Liver (tissue), 9 donors: Measurements from ENCODE around the gene HRC. TPM values are rescaled to one million over a fixed set of nuclear protein-coding genes. Genes with fewer than 3 reads are reported as not detected.
A peak's percentile ranks its signal among the peaks of the same experiment; 100 is the strongest.

Experiments
- DNase-seq: peaks from one replicate; pipeline ENCODE4 v3.0.0-alpha.2; 2017; ENCODE audit warnings: low spot score
- H3K27ac ChIP-seq, 2 donors: one replicate each; pipeline ENCODE4 v1.7.0; 2013; ENCODE audit warnings: inconsistent platforms in 2 of 2, low read length in 2 of 2, control low read depth in 1 of 2, low read depth in 1 of 2, mild to moderate bottlenecking in 1 of 2
- H3K27me3 ChIP-seq, 4 donors: one replicate each; pipeline versions ENCODE4 v1.6.1 to v1.7.0; 2013; ENCODE audit warnings: low read length in 3 of 4, inconsistent platforms in 1 of 4, mild to moderate bottlenecking in 1 of 4, moderate library complexity in 1 of 4; ENCODE audit not compliant: control insufficient read depth in 4 of 4, insufficient read depth in 4 of 4
- H3K36me3 ChIP-seq, 4 donors: one replicate each; pipeline versions ENCODE4 v1.6.1 to v1.7.0; 2013; ENCODE audit warnings: low read length in 3 of 4, mild to moderate bottlenecking in 3 of 4, low read depth in 1 of 4, moderate library complexity in 1 of 4; ENCODE audit not compliant: control insufficient read depth in 4 of 4, insufficient read depth in 3 of 4
- H3K4me1 ChIP-seq, 4 donors: one replicate each; pipeline versions ENCODE4 v1.6.1 to v1.7.0; 2013; ENCODE audit warnings: low read length in 3 of 4, mild to moderate bottlenecking in 3 of 4, moderate library complexity in 1 of 4; ENCODE audit not compliant: control insufficient read depth in 4 of 4, insufficient read depth in 4 of 4
- H3K4me3 ChIP-seq, 3 donors: one replicate each; pipeline versions ENCODE4 v1.6.1 to v1.7.0; 2013; ENCODE audit warnings: low read length in 3 of 3, control low read depth in 1 of 3, low read depth in 1 of 3, mild to moderate bottlenecking in 1 of 3
- H3K9ac ChIP-seq, 2 donors: one replicate each; pipeline ENCODE4 v1.7.0; 2013; ENCODE audit warnings: low read length in 2 of 2, mild to moderate bottlenecking in 2 of 2, moderate library complexity in 2 of 2, control low read depth in 1 of 2, low read depth in 1 of 2
- H3K9me3 ChIP-seq, 4 donors: one replicate each; pipeline versions ENCODE4 v1.6.1 to v1.7.0; 2013; ENCODE audit warnings: low read length in 3 of 4; ENCODE audit not compliant: control insufficient read depth in 4 of 4
- EGR1 ChIP-seq, 2 donors: IDR thresholded peaks; 2 replicates each; pipeline ENCODE4 v1.6.1; 2016 to 2018; ENCODE audit warnings: antibody characterized with exemption in 2 of 2, low read depth in 2 of 2
- FOXA1 ChIP-seq: IDR thresholded peaks from 2 replicates; pipeline ENCODE4 v1.6.1; 2016; ENCODE audit warnings: antibody characterized with exemption
- FOXA2 ChIP-seq: IDR thresholded peaks from 2 replicates; pipeline ENCODE4 v1.6.1; 2016; ENCODE audit warnings: antibody characterized with exemption
- GABPA ChIP-seq, 2 donors: IDR thresholded peaks in 1 of 2; conservative IDR thresholded peaks in 1 of 2; 2 replicates each; pipeline ENCODE4 v1.6.1; 2016; ENCODE audit warnings: antibody characterized with exemption in 2 of 2, mild to moderate bottlenecking in 1 of 2, moderate library complexity in 1 of 2
- HNF4A ChIP-seq, 2 donors: conservative IDR thresholded peaks; 2 replicates each; pipeline ENCODE4 v1.6.1; 2016; ENCODE audit warnings: antibody characterized with exemption in 2 of 2, mild to moderate bottlenecking in 2 of 2
- HNF4G ChIP-seq: IDR thresholded peaks from 2 replicates; pipeline ENCODE4 v1.6.1; 2016; ENCODE audit warnings: antibody characterized with exemption
- JUND ChIP-seq, 2 donors: IDR thresholded peaks; 2 replicates each; pipeline ENCODE4 v1.6.1; 2016; ENCODE audit warnings: antibody characterized with exemption in 2 of 2
- NR2F2 ChIP-seq: IDR thresholded peaks from 2 replicates; pipeline ENCODE4 v1.6.1; 2016; ENCODE audit warnings: antibody characterized with exemption
- RAD21 ChIP-seq, 2 donors: IDR thresholded peaks; 2 replicates each; pipeline ENCODE4 v1.6.1; 2016; ENCODE audit warnings: antibody characterized with exemption in 2 of 2, mild to moderate bottlenecking in 2 of 2
- RXRA ChIP-seq, 2 donors: IDR thresholded peaks; 2 replicates each; pipeline ENCODE4 v1.6.1; 2017 to 2018; ENCODE audit warnings: antibody characterized with exemption in 2 of 2, mild to moderate bottlenecking in 1 of 2
- SP1 ChIP-seq: IDR thresholded peaks from 2 replicates; pipeline ENCODE4 v1.6.1; 2018; ENCODE audit warnings: antibody characterized with exemption, mild to moderate bottlenecking
- TAF1 ChIP-seq: conservative IDR thresholded peaks from 2 replicates; pipeline ENCODE4 v1.6.1; 2016; ENCODE audit warnings: antibody characterized with exemption, mild to moderate bottlenecking
- YY1 ChIP-seq: IDR thresholded peaks from 2 replicates; pipeline ENCODE4 v1.6.1; 2016; ENCODE audit warnings: antibody characterized with exemption, mild to moderate bottlenecking
- WGBS: extraction: QIAGEN DNeasy Blood & Tissue Kit; methylation state at CpG from one replicate; pipeline ENCODE4 v1.1.7; 2013; 5-methylcytosine and 5-hydroxymethylcytosine counted together
- polyA plus RNA-seq, 2 donors: library from polyadenylated mRNA; stranded (reverse) in 1 of 2; unstranded in 1 of 2; fragments of 200-250 nt in 1 of 2; fragments of >200 nt in 1 of 2; fragmentation: Nextera tagmentation in 1 of 2; extraction: Ambion mirVana in 1 of 2; gene quantifications; one replicate each; pipeline versions ENCODE4 v1.2.1 to v1.2.3, GENCODE V29; 2013 to 2015
- total RNA-seq, 2 donors: library from RNA; depleted of rRNA; stranded (reverse); fragments of >200 nt; gene quantifications; one replicate each; pipeline ENCODE4 v1.2.3, GENCODE V29; 2014
- TF ChIP-seq, protein P1 (sequence below): IDR thresholded peaks from 2 replicates; pipeline ENCODE4 v1.6.1; 2016; ENCODE audit warnings: antibody characterized with exemption, mild to moderate bottlenecking
- TF ChIP-seq, protein P2 (sequence below): IDR thresholded peaks from 2 replicates; pipeline ENCODE4 v1.6.1; 2016; ENCODE audit warnings: antibody characterized with exemption
- TF ChIP-seq, protein P3 (sequence below): fragments of 150-350 bp; IDR thresholded peaks from 2 replicates; pipeline ENCODE4 v1.5.1; 2017; ENCODE audit warnings: improper control_type of control experiment, low read depth, low read length; ENCODE audit not compliant: missing input control
- TF ChIP-seq, protein P4 (sequence below): IDR thresholded peaks from 2 replicates; pipeline ENCODE4 v1.6.1; 2016; ENCODE audit warnings: antibody characterized with exemption
- TF ChIP-seq, protein P5 (sequence below): IDR thresholded peaks from 2 replicates; pipeline ENCODE4 v1.6.1; 2016; ENCODE audit warnings: antibody characterized with exemption
- donor health status: healthy.
- donor health status: healthy.
- donor health status: healthy.
- donor health status: healthy.
- donor health status: healthy.

Gene HRC
- total and polyA plus RNA-seq, 4 donors: 0.25 to 1.2 (median 0.84) TPM

DNA sequence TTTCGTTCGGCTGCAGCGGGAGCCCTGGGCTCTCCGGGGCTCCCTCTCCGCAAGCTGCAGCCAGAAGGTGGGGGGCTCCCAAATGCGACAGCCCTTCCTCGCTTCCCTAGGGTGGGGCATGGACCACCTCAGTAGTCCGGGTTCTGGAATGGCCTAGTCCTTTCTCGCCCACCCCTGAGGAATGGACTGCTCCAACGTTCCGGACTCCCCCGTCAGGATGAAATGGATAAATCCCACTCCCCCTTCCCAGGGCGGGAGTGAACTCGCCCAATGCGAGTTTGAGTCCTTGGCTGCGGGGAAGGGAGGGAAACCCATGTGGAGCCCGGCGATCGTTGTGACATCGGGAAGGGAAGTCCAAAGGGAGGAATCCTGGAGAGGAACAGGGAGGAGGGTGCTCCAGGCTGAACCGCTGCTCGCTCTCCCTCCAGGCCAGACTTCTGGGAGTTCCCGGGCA lies 5.5 kb downstream of the HRC start:
- H3K36me3 ChIP-seq: no peaks in the 10 kb centered on the region
- DNase-seq: peak; percentile 70
- peaks cover 0 to 29% (median 17%) of the 10 kb centered on the region in 4 donors for H3K4me1 ChIP-seq
- no peaks in the 10 kb centered on the region for H3K9me3 ChIP-seq
- under 1% methylated on average over 23 of the region's 23 CpGs for WGBS
- H3K9ac ChIP-seq: peak overlapping the region; percentile 55 to 86
- H3K27ac ChIP-seq: peak overlapping the region; percentile 80 to 93
- peak overlapping the region; percentile 55 to 92 (median 89) for H3K4me3 ChIP-seq
- peak; percentile 8 for TF ChIP-seq NR2F2
- no peak for TF ChIP-seq FOXA1
- no peak for TF ChIP-seq RXRA (IDR thresholded peaks at IDR 0.05)
- no peak for TF ChIP-seq SP1
- no peak for TF ChIP-seq HNF4A (conservative IDR thresholded peaks at IDR 0.05)
- no peak for TF ChIP-seq GABPA (IDR thresholded peaks at IDR 0.05 in 1 of 2, conservative IDR thresholded peaks at IDR 0.05 in 1 of 2)
- TF ChIP-seq TAF1: no peak
- no peak for TF ChIP-seq RAD21 (IDR thresholded peaks at IDR 0.05)
- TF ChIP-seq, protein P1, sequence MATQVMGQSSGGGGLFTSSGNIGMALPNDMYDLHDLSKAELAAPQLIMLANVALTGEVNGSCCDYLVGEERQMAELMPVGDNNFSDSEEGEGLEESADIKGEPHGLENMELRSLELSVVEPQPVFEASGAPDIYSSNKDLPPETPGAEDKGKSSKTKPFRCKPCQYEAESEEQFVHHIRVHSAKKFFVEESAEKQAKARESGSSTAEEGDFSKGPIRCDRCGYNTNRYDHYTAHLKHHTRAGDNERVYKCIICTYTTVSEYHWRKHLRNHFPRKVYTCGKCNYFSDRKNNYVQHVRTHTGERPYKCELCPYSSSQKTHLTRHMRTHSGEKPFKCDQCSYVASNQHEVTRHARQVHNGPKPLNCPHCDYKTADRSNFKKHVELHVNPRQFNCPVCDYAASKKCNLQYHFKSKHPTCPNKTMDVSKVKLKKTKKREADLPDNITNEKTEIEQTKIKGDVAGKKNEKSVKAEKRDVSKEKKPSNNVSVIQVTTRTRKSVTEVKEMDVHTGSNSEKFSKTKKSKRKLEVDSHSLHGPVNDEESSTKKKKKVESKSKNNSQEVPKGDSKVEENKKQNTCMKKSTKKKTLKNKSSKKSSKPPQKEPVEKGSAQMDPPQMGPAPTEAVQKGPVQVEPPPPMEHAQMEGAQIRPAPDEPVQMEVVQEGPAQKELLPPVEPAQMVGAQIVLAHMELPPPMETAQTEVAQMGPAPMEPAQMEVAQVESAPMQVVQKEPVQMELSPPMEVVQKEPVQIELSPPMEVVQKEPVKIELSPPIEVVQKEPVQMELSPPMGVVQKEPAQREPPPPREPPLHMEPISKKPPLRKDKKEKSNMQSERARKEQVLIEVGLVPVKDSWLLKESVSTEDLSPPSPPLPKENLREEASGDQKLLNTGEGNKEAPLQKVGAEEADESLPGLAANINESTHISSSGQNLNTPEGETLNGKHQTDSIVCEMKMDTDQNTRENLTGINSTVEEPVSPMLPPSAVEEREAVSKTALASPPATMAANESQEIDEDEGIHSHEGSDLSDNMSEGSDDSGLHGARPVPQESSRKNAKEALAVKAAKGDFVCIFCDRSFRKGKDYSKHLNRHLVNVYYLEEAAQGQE: peak; percentile 41
- TF ChIP-seq JUND (IDR thresholded peaks at IDR 0.05): peak in 1 of 2 donors; percentile 30
- TF ChIP-seq, protein P2, sequence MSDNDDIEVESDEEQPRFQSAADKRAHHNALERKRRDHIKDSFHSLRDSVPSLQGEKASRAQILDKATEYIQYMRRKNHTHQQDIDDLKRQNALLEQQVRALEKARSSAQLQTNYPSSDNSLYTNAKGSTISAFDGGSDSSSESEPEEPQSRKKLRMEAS: no peak
- TF ChIP-seq YY1: no peak
- TF ChIP-seq EGR1 (IDR thresholded peaks at IDR 0.05; ENCODE audit: low read depth in 2 of 2): peak in 1 of 2 donors; percentile 13
- H3K27me3 ChIP-seq: no peaks in the 10 kb centered on the region

DNA sequence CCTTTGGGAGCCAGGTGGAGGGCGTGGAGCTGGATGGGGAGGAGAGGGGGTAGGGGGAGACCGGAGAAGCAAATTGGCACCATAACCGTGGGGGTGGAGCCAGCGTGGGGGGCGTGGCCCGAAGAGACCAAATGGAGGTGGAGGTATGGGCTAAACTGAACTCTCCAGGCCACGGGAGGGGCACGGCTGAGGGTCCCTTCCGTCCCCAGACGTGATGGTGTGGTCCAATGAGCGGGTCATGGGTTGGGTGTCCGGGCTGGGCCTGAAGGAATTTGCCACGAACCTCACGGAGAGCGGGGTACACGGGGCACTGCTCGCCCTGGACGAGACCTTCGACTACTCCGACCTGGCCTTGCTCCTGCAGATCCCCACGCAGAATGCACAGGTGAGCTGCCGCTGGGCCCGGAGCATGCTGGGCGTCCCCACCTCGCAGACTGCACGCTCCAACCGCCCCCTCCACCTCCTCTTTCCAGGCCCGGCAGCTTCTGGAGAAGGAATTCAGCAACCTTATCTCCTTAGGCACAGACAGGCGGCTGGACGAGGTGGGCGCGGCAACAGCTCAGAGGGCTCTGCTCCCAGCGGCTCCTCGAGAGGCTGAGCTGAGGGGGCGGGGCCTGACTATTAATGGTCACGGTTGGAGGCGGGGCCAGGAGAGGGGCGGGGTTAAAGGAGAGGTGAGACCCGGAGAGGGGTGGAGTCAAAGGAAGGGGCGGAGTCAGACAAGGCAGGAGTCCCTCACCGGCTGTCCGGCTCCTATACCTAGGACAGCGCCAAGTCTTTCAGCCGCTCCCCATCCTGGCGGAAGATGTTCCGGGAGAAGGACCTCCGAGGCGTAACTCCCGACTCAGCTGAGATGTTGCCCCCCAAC lies 6.2 kb downstream of the HRC start:
- peak; percentile 100 for DNase-seq
- Histone ChIP-seq H3K27me3 (no peaks in the 10 kb centered on the region), H3K9ac (peak overlapping the region; percentile 55 to 86), H3K4me1 (peaks cover 0 to 29% (median 17%) of the 10 kb centered on the region in 4 donors), H3K27ac (peak overlapping the region; percentile 80 to 93), H3K36me3 (no peaks in the 10 kb centered on the region), H3K4me3 (peak overlapping the region; percentile 55 to 92 (median 89)), H3K9me3 (no peaks in the 10 kb centered on the region)
- 5% methylated on average over 49 of the region's 49 CpGs for WGBS
- TF ChIP-seq TAF1 (no peak), HNF4A (conservative IDR thresholded peaks at IDR 0.05) (no peak), FOXA1 (no peak), RXRA (IDR thresholded peaks at IDR 0.05) (no peak), GABPA (IDR thresholded peaks at IDR 0.05 in 1 of 2, conservative IDR thresholded peaks at IDR 0.05 in 1 of 2) (no peak), FOXA2 (no peak), YY1 (no peak), NR2F2 (no peak), SP1 (no peak), HNF4G (no peak), RAD21 (IDR thresholded peaks at IDR 0.05) (peak in 1 of 2 donors; percentile 9)
- TF ChIP-seq, protein P3, sequence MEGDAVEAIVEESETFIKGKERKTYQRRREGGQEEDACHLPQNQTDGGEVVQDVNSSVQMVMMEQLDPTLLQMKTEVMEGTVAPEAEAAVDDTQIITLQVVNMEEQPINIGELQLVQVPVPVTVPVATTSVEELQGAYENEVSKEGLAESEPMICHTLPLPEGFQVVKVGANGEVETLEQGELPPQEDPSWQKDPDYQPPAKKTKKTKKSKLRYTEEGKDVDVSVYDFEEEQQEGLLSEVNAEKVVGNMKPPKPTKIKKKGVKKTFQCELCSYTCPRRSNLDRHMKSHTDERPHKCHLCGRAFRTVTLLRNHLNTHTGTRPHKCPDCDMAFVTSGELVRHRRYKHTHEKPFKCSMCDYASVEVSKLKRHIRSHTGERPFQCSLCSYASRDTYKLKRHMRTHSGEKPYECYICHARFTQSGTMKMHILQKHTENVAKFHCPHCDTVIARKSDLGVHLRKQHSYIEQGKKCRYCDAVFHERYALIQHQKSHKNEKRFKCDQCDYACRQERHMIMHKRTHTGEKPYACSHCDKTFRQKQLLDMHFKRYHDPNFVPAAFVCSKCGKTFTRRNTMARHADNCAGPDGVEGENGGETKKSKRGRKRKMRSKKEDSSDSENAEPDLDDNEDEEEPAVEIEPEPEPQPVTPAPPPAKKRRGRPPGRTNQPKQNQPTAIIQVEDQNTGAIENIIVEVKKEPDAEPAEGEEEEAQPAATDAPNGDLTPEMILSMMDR: no peak
- TF ChIP-seq, protein P4, sequence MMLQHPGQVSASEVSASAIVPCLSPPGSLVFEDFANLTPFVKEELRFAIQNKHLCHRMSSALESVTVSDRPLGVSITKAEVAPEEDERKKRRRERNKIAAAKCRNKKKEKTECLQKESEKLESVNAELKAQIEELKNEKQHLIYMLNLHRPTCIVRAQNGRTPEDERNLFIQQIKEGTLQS: no peak
- TF ChIP-seq, protein P1: peak; percentile 91
- TF ChIP-seq, protein P5, sequence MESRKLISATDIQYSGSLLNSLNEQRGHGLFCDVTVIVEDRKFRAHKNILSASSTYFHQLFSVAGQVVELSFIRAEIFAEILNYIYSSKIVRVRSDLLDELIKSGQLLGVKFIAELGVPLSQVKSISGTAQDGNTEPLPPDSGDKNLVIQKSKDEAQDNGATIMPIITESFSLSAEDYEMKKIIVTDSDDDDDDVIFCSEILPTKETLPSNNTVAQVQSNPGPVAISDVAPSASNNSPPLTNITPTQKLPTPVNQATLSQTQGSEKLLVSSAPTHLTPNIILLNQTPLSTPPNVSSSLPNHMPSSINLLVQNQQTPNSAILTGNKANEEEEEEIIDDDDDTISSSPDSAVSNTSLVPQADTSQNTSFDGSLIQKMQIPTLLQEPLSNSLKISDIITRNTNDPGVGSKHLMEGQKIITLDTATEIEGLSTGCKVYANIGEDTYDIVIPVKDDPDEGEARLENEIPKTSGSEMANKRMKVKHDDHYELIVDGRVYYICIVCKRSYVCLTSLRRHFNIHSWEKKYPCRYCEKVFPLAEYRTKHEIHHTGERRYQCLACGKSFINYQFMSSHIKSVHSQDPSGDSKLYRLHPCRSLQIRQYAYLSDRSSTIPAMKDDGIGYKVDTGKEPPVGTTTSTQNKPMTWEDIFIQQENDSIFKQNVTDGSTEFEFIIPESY: no peak
- TF ChIP-seq, protein P2: no peak
